ENCODE data around the gene DES. TPM values are rescaled to one million over a fixed set of nuclear protein-coding genes. Genes with fewer than 3 reads are reported as not detected.

Gene DES
- total RNA-seq, 1 experiment from 2014 or later: not detected

GRCh38 chr2:219443016-219443696 lies 25.0 kb downstream of the DES start:
- Mint-ChIP-seq H3K4me1 (ENCODE audit: insufficient read depth, unreplicated experiment) (peaks cover 35% of the 10 kb centered on the region), H3K4me3 (ENCODE audit: unreplicated experiment) (peak overlapping the region; percentile 83), H3K9me3 (ENCODE audit: unreplicated experiment) (no peaks in the 10 kb centered on the region), H3K27ac (ENCODE audit: low read depth, unreplicated experiment) (peak overlapping the region; percentile 25), H3K27me3 (ENCODE audit: insufficient read depth, unreplicated experiment) (no peaks in the 10 kb centered on the region), H3K36me3 (ENCODE audit: insufficient read depth, unreplicated experiment) (no peaks in the 10 kb centered on the region)
- TF ChIP-seq CTCF (IDR thresholded peaks at IDR 0.05; ENCODE audit: unreplicated experiment): no peak
- BruUV-seq (replicated peaks): TSS peak; percentile 33
- intact Hi-C loops (cut with micrococcal nuclease): no loop called here
- no peak for DNase-seq (ENCODE audit: unreplicated experiment)
- POLR2A ChIA-PET: interaction anchor here (1.9 kb wide), 1 partner anchor 10 kb away, joined by 13 read pairs; no protein-coding TSS in a partner anchor
- CTCF ChIA-PET: interaction anchor here (0.7 kb wide), 1 partner anchor 41 kb away, joined by 3 read pairs; no protein-coding TSS in a partner anchor

- BruUV-seq (replicated peaks): no TSS peak
- Mint-ChIP-seq H3K9me3 (ENCODE audit: unreplicated experiment) (no peaks in the 10 kb centered on the region), H3K27me3 (ENCODE audit: insufficient read depth, unreplicated experiment) (no peaks in the 10 kb centered on the region), H3K4me1 (ENCODE audit: insufficient read depth, unreplicated experiment) (peaks cover 35% of the 10 kb centered on the region), H3K4me3 (ENCODE audit: unreplicated experiment) (no peak overlapping the region), H3K36me3 (ENCODE audit: insufficient read depth, unreplicated experiment) (no peaks in the 10 kb centered on the region), H3K27ac (ENCODE audit: low read depth, unreplicated experiment) (no peak overlapping the region)
- intact Hi-C loops (cut with micrococcal nuclease): no loop called here
- DNase-seq (ENCODE audit: unreplicated experiment): no peak
- no peak for TF ChIP-seq CTCF (IDR thresholded peaks at IDR 0.05; ENCODE audit: unreplicated experiment)
- POLR2A ChIA-PET: no interaction called here
- CTCF ChIA-PET: no interaction called here
These were observed 25.5 kb downstream of the DES start for GRCh38 chr2:219443697-219444023.

- ChIA-PET POLR2A (no interaction called here), CTCF (interaction anchor here (0.5 to 1.3 kb wide), 2 partner anchors 85 to 448 kb away, joined by 3 to 4 read pairs; no protein-coding TSS in a partner anchor)
- Mint-ChIP-seq H3K9me3 (ENCODE audit: unreplicated experiment) (no peaks in the 10 kb centered on the region), H3K27ac (ENCODE audit: low read depth, unreplicated experiment) (peak overlapping the region; percentile 59), H3K27me3 (ENCODE audit: insufficient read depth, unreplicated experiment) (no peaks in the 10 kb centered on the region), H3K36me3 (ENCODE audit: insufficient read depth, unreplicated experiment) (no peaks in the 10 kb centered on the region), H3K4me3 (ENCODE audit: unreplicated experiment) (no peak overlapping the region), H3K4me1 (ENCODE audit: insufficient read depth, unreplicated experiment) (peaks cover 35% of the 10 kb centered on the region)
- no peak for TF ChIP-seq CTCF (IDR thresholded peaks at IDR 0.05; ENCODE audit: unreplicated experiment)
- intact Hi-C loops (cut with micrococcal nuclease): no loop called here
- no TSS peak for BruUV-seq (replicated peaks)
- DNase-seq (ENCODE audit: unreplicated experiment): no peak
These were observed 26.5 kb downstream of the DES start for GRCh38 chr2:219444566-219445091.

- H3K27ac Mint-ChIP-seq (ENCODE audit: low read depth, unreplicated experiment): peak overlapping the region; percentile 33
- H3K27me3 Mint-ChIP-seq (ENCODE audit: insufficient read depth, unreplicated experiment): no peaks in the 10 kb centered on the region
- intact Hi-C loops (cut with micrococcal nuclease): no loop called here
These were observed 27.1 kb downstream of the DES start for GRCh38 chr2:219445220-219445640.

More at GRCh38 chr2:219445220-219445640, 27.1 kb downstream of the DES start:
- no peak for DNase-seq (ENCODE audit: unreplicated experiment)
- BruUV-seq (replicated peaks): no TSS peak
- Mint-ChIP-seq H3K4me1 (ENCODE audit: insufficient read depth, unreplicated experiment) (peaks cover 35% of the 10 kb centered on the region), H3K36me3 (ENCODE audit: insufficient read depth, unreplicated experiment) (no peaks in the 10 kb centered on the region), H3K9me3 (ENCODE audit: unreplicated experiment) (no peaks in the 10 kb centered on the region), H3K4me3 (ENCODE audit: unreplicated experiment) (no peak overlapping the region)
- no peak for TF ChIP-seq CTCF (IDR thresholded peaks at IDR 0.05; ENCODE audit: unreplicated experiment)
- CTCF ChIA-PET: interaction anchor here (0.5 to 1.3 kb wide), 3 partner anchors 85 to 449 kb away, joined by 3 to 4 read pairs (median 4); no protein-coding TSS in a partner anchor
- POLR2A ChIA-PET: no interaction called here
